Heart right ventricle (tissue), 16 donors: Measurements from ENCODE around the gene NEK11. TPM values are rescaled to one million over a fixed set of nuclear protein-coding genes. Genes with fewer than 3 reads are reported as not detected.
A peak's percentile ranks its signal among the peaks of the same experiment; 100 is the strongest.

ENCODE experiments used
- ATAC-seq, 8 donors: fragments of 200-7000 bp; cut with Tn5 transposase; one replicate each; pipeline ENCODE4 v1.9.1; 2020; ENCODE audit warnings: mild to moderate bottlenecking in 8 of 8, moderate library complexity in 8 of 8, moderate number of reproducible peaks in 1 of 8
- DNase-seq, 2 donors: peaks; one replicate each; pipeline ENCODE4 v3.0.0-alpha.2; 2020
- H3K27ac ChIP-seq, 10 donors: fragments of 200-600 bp; sonication (generic) in 2 of 10; one replicate each; pipeline versions ENCODE4 v1.5.0 to v1.8.0; 2020 to 2022; ENCODE audit warnings: mild to moderate bottlenecking in 3 of 10
- H3K27me3 ChIP-seq, 7 donors: fragments of 200-600 bp; one replicate each; pipeline ENCODE4 v1.8.0; 2021 to 2022; ENCODE audit warnings: mild to moderate bottlenecking in 2 of 7
- H3K36me3 ChIP-seq, 9 donors: fragments of 200-600 bp; sonication (generic) in 1 of 9; one replicate each; pipeline versions ENCODE4 v1.5.0 to v1.8.0; 2020 to 2022; ENCODE audit warnings: mild to moderate bottlenecking in 2 of 9
- H3K4me1 ChIP-seq, 9 donors: fragments of 200-600 bp; sonication (generic) in 1 of 9; one replicate each; pipeline versions ENCODE4 v1.5.0 to v1.8.0; 2020 to 2022; ENCODE audit warnings: mild to moderate bottlenecking in 4 of 9
- H3K4me3 ChIP-seq, 10 donors: fragments of 200-600 bp; sonication (generic) in 2 of 10; one replicate each; pipeline versions ENCODE4 v1.5.0 to v1.8.0; 2020 to 2022; ENCODE audit warnings: mild to moderate bottlenecking in 7 of 10, moderate library complexity in 2 of 10
- H3K9me3 ChIP-seq, 11 donors: fragments of 200-600 bp in 10 of 11; sonication (generic) in 2 of 11; one replicate each; pipeline versions ENCODE4 v1.5.0 to v1.8.0; 2013 to 2022; ENCODE audit warnings: mild to moderate bottlenecking in 2 of 11, control low read depth in 1 of 11, moderate library complexity in 1 of 11
- CTCF ChIP-seq, 9 donors: fragments of 200-600 bp; sonication (generic) in 2 of 9; IDR thresholded peaks; one replicate each; pipeline versions ENCODE4 v1.5.0 to v1.8.0; 2021 to 2022; ENCODE audit warnings: antibody characterized with exemption in 9 of 9, mild to moderate bottlenecking in 5 of 9, moderate library complexity in 1 of 9
- WGBS, 2 donors: extraction: QIAGEN DNeasy Blood & Tissue Kit; methylation state at CpG; one replicate each; pipeline ENCODE4 v1.1.7; 2013; ENCODE audit warnings: inconsistent platforms in 1 of 2; 5-methylcytosine and 5-hydroxymethylcytosine counted together
- intact Hi-C, 10 donors: fragments of 100-400 bp; cut with DNase I; formaldehyde crosslinking; loops; one replicate each; pipeline versions ENCODE4 v1.11.1 to v1.14.2; 2022
- polyA plus RNA-seq, 2 donors: library from polyadenylated mRNA; stranded (reverse); fragments of 200-250 nt; gene quantifications; one replicate each; pipeline ENCODE4 v1.2.3, GENCODE V29; 2013
- total RNA-seq, 10 donors: library from RNA; stranded (reverse); fragmentation: NEBNext Ultra II Directional in 3 of 10; extraction: Animal tissue kit (Norgen Biotek cat#: 25700) in 3 of 10; gene quantifications; one replicate each; pipeline versions ENCODE4 v1.2.1 to v1.2.4, GENCODE V29; 2021 to 2023
- donor health status: Arrhythmogenic right ventricular cardiomyopathy.
- donor health status: ischemic (EF 13 %, LVEDD 7.1; RV severe dilation, severe dysfunction).
- donor health status: healthy with polysubstance abuse.
- donor health status: DM: no; HTN: yes; CAD: no.
- donor health status: DM: no; HTN: no; CAD: no.
- donor health status: ischemic (EF 25% LVEDD 6.9; RV normal size, moderate dysfunction).
- donor health status: ischemic (EF 25% LVEDD 5.7; RV mildly dilated, moderate dysfunction).
- donor health status: healthy.
- donor health status: DM: yes; HTN: yes; CAD: no.
- donor health status: Ischemic cardiomyopathy.
- donor health status: ischemic (EF 35%, LVEDD 5.7; RV mildly dilated, moderate dysfunction).
- donor health status: nonischemic (EF 11% LVEDD 7.7; RV severe dilation, severe dysfunction).
- donor health status: DM: yes; HTN: yes; CAD: no.
- donor health status: PGD.
- donor health status: ischemic (EF 29% LVEDD 5.4; RV normal size, mild dysfunction).
- donor health status: nonischemic (EF 23%, LVEDD 6.1; RV moderate dilation, normal function).

Gene NEK11
- total and polyA plus RNA-seq, 12 donors: 0.88 to 3.7 (median 1.9) TPM

DNA sequence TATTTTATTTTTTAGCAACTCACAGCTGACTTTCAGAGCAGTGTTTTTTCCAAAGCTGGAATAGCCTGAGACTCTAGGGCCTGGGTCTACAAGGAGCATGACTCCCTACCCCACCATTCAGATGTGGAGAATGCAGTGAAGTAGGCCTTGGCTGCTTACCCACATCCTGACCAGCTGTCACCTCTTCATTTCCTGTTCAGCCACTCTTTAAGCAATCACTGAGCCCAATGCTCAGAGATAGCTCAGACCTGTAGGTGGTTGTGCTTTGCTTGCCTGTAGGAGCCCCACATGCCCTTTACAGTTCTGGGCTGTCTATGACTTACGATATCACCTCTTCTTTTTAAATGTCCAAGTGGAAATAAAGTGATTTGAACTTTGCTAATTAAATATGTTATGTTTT, 148.1 kb downstream of the NEK11 start:
- peaks cover 0 to 8% (median 0%) of the 10 kb centered on the region in 11 donors for H3K9me3 ChIP-seq
- H3K27me3 ChIP-seq: no peaks in the 10 kb centered on the region
- H3K36me3 ChIP-seq: peaks cover 0 to 4% (median 0%) of the 10 kb centered on the region in 9 donors
- intact Hi-C loops: no loop called here
- no peak for ATAC-seq
- no peak overlapping the region for H3K27ac ChIP-seq
- no peaks in the 10 kb centered on the region for H3K4me1 ChIP-seq
- no peak overlapping the region for H3K4me3 ChIP-seq
- 92 to 95% methylated on average over 1 of the region's 1 CpG for WGBS, 2 donors
- no peak for TF ChIP-seq CTCF (IDR thresholded peaks at IDR 0.05)
- DNase-seq: no peak

DNA sequence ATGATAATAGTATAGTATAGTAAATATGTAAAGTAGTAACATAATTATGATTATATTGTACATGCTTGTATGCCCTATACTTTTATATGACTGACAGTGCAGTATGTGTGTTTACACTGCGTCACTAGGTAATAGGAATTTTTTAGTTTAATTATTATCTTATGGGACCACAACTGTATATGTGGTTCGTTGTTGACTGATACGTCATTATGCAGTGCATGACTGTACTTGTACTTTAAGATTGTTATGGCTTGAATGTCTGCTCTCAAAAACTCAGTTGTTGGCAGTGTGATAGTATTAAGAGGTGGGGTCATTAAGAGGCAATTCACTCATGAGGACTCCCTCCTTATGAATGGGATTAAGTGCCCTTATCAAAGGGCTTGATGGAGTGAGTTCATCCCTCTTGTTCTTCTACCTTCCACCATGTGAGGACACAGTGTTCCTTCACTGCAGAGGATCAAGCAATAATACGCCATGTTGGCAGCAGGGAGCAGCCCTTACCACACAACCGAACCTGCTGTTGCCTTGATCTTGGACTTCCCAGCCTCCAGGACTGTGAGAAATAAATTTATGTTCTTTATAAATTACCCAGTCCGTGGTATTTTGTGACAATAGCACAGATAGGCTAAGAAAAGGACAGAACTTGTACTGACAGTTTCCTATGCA, 152.2 kb downstream of the NEK11 start:
- intact Hi-C loops: no loop called here
- H3K4me1 ChIP-seq: no peaks in the 10 kb centered on the region
- WGBS, 2 donors: 90 to 96% methylated on average over 6 of the region's 6 CpGs
- no peak for TF ChIP-seq CTCF (IDR thresholded peaks at IDR 0.05)
- no peak overlapping the region for H3K27ac ChIP-seq
- DNase-seq: no peak
- H3K27me3 ChIP-seq: no peaks in the 10 kb centered on the region
- peaks cover 0 to 12% (median 0%) of the 10 kb centered on the region in 11 donors for H3K9me3 ChIP-seq
- peaks cover 0 to 4% (median 0%) of the 10 kb centered on the region in 9 donors for H3K36me3 ChIP-seq
- ATAC-seq: no peak
- no peak overlapping the region for H3K4me3 ChIP-seq

GRCh38 chr3:131192701-131193100, 166.0 kb downstream of the NEK11 start:
- ATAC-seq: no peak
- no peak overlapping the region for H3K27ac ChIP-seq
- DNase-seq: no peak
- no peak overlapping the region for H3K4me3 ChIP-seq
- H3K9me3 ChIP-seq: no peaks in the 10 kb centered on the region
- intact Hi-C loops: no loop called here
- H3K36me3 ChIP-seq: no peaks in the 10 kb centered on the region
- WGBS, 2 donors: 81 to 87% methylated on average over 4 of the region's 4 CpGs
- no peaks in the 10 kb centered on the region for H3K27me3 ChIP-seq
- no peaks in the 10 kb centered on the region for H3K4me1 ChIP-seq
- TF ChIP-seq CTCF (IDR thresholded peaks at IDR 0.05): no peak

DNA sequence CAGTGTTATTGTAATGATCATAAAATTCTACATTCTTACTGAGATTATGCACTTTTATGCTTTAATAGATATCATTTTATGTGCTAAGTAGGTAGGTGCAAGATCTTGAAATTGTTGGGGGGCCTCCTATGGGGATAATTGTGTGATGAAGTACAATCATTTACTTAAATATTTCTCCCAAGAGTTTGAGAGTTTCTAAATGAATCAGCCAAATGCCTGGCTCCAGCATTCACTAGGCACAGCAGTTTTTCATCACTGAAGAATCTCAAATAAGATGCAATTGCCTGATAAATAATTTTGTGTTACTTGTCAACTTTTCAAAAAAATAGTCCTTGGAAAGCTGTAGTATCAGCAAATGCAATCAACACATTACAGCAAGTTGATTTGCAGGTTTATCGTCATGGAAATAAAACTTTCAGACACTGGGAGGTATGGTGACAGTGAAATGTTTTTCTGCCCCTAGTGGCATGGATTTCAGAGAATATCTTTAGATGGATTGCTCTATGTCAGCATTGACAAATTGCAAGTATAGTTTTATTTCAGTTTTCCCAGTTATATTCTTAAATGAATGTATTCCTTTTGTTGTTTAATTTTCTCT, 167.1 kb downstream of the NEK11 start:
- H3K4me3 ChIP-seq: no peak overlapping the region
- no peaks in the 10 kb centered on the region for H3K9me3 ChIP-seq
- no peak for DNase-seq
- H3K36me3 ChIP-seq: no peaks in the 10 kb centered on the region
- ATAC-seq: no peak
- no peaks in the 10 kb centered on the region for H3K4me1 ChIP-seq
- H3K27me3 ChIP-seq: no peaks in the 10 kb centered on the region
- TF ChIP-seq CTCF (IDR thresholded peaks at IDR 0.05): peak in 1 of 9 donors; percentile 14
- intact Hi-C loops: no loop called here
- H3K27ac ChIP-seq: no peak overlapping the region
- WGBS, 2 donors: 49 to 73% methylated on average over 1 of the region's 1 CpG
